Natural killer cell (primary cell): ENCODE results near the gene SOWAHA. TPM values are rescaled to one million over a fixed set of nuclear protein-coding genes. Genes with fewer than 3 reads are reported as not detected.

Experiments used
- ATAC-seq, 3 donors: fragments of 150-1000 bp in 2 of 3; fragments of 200-7000 bp in 1 of 3; cut with Tn5 transposase; 1 replicate in 1 of 3; 2 replicates in 2 of 3; pipeline ENCODE4 v1.10.0; 2021; ENCODE audit warnings: mild to moderate bottlenecking in 2 of 3, moderate library complexity in 2 of 3
- DNase-seq, 2 donors: peaks; one replicate each; pipeline versions ENCODE4 v3.0.0 to v3.0.0-alpha.2; 2013 to 2021; ENCODE audit warnings: mixed read lengths in 1 of 2
- H3K27ac ChIP-seq: one replicate; pipeline ENCODE4 v1.5.1; 2013; ENCODE audit warnings: mild to moderate bottlenecking, low read length
- H3K27me3 ChIP-seq: one replicate; pipeline ENCODE4 v1.6.1; 2013; ENCODE audit warnings: low read length; ENCODE audit not compliant: control insufficient read depth, insufficient read depth
- H3K36me3 ChIP-seq: one replicate; pipeline ENCODE4 v1.6.1; 2013; ENCODE audit warnings: low read length; ENCODE audit not compliant: control insufficient read depth, insufficient read depth
- H3K4me1 ChIP-seq: one replicate; pipeline ENCODE4 v1.6.1; 2013; ENCODE audit warnings: low read length; ENCODE audit not compliant: control insufficient read depth, insufficient read depth
- H3K4me3 ChIP-seq: one replicate; pipeline ENCODE4 v1.5.1; 2013; ENCODE audit warnings: low read length
- H3K9me3 ChIP-seq: one replicate; pipeline ENCODE4 v1.6.1; 2013; ENCODE audit warnings: low read length; ENCODE audit not compliant: control insufficient read depth, insufficient read depth
- H3K27ac Mint-ChIP-seq, 2 donors: one replicate each; pipeline ENCODE4 v1.8.0; 2022; ENCODE audit warnings: mild to moderate bottlenecking in 2 of 2, mixed read lengths in 2 of 2, moderate library complexity in 1 of 2
- H3K27me3 Mint-ChIP-seq, 2 donors: one replicate each; pipeline ENCODE4 v1.8.0; 2022; ENCODE audit warnings: low read depth in 2 of 2, mixed read lengths in 2 of 2
- H3K36me3 Mint-ChIP-seq: one replicate; pipeline ENCODE4 v1.8.0; 2022; ENCODE audit warnings: mixed read lengths
- H3K4me1 Mint-ChIP-seq, 2 donors: one replicate each; pipeline ENCODE4 v1.8.0; 2022; ENCODE audit warnings: mixed read lengths in 2 of 2
- H3K4me3 Mint-ChIP-seq: one replicate; pipeline ENCODE4 v1.8.0; 2022; ENCODE audit warnings: mild to moderate bottlenecking, moderate library complexity, mixed read lengths
- H3K9me3 Mint-ChIP-seq, 2 donors: one replicate each; pipeline ENCODE4 v1.8.0; 2022; ENCODE audit warnings: mixed read lengths in 2 of 2
- CTCF ChIP-seq: fragments of 200-600 bp; IDR thresholded peaks from one replicate; pipeline ENCODE4 v1.8.0; 2022; ENCODE audit warnings: antibody characterized with exemption
- WGBS: methylation state at CpG from one replicate; pipeline ENCODE4 v1.1.7; 2013; ENCODE audit warnings: missing lambda C conversion rate; ENCODE audit not compliant: insufficient coverage; 5-methylcytosine and 5-hydroxymethylcytosine counted together
- intact Hi-C: fragments of 100-400 bp; cut with micrococcal nuclease; formaldehyde crosslinking; loops from one replicate; pipeline ENCODE4 v1.14.2; 2022
- total RNA-seq, 4 donors: library from RNA; stranded (reverse); fragments of 120-200 nt in 1 of 4; gene quantifications; one replicate each; pipeline versions ENCODE4 v1.2.3 to v1.2.4, GENCODE V29; 2013 to 2022

Gene SOWAHA
- total RNA-seq, 3 donors from 2014 or later (not counting 1 experiment from before 2014, with no cell fraction given) = not detected

- Histone ChIP-seq H3K36me3 (no peaks in the 10 kb centered on the region), H3K4me1 (no peaks in the 10 kb centered on the region), H3K4me3 (no peak overlapping the region), H3K27me3 (peaks cover 6% of the 10 kb centered on the region), H3K9me3 (no peaks in the 10 kb centered on the region), H3K27ac (no peak overlapping the region)
- no peak for TF ChIP-seq CTCF
- Mint-ChIP-seq H3K9me3 (no peaks in the 10 kb centered on the region), H3K27ac (no peak overlapping the region), H3K4me3 (no peak overlapping the region), H3K4me1 (no peaks in the 10 kb centered on the region), H3K36me3 (no peaks in the 10 kb centered on the region), H3K27me3 (peaks cover 23 to 24% of the 10 kb centered on the region in 2 donors)
- DNase-seq (no peak), ATAC-seq (no peak)
- intact Hi-C loops = no loop called here
- WGBS = 95% methylated on average over 1 of the region's 1 CpG
These were observed 26.0 kb upstream of the SOWAHA start for GRCh38 chr5:132787076-132787475.

GRCh38 chr5:132788508-132788907 lies 24.6 kb upstream of the SOWAHA start:
- intact Hi-C loops = no loop called here
- no peaks in the 10 kb centered on the region for H3K9me3 Mint-ChIP-seq

GRCh38 chr5:132788990-132789886 lies 23.9 kb upstream of the SOWAHA start:
- DNase-seq (no peak), ATAC-seq (no peak)
- H3K4me1 ChIP-seq = no peaks in the 10 kb centered on the region
- no peaks in the 10 kb centered on the region for H3K4me1 Mint-ChIP-seq
- H3K9me3 ChIP-seq = no peaks in the 10 kb centered on the region
- H3K36me3 ChIP-seq = no peaks in the 10 kb centered on the region
- intact Hi-C loops = no loop called here
- TF ChIP-seq CTCF = no peak
- peaks cover 2% of the 10 kb centered on the region for H3K27me3 ChIP-seq
- no peaks in the 10 kb centered on the region for H3K36me3 Mint-ChIP-seq
- H3K4me3 ChIP-seq = no peak overlapping the region
- H3K9me3 Mint-ChIP-seq = no peaks in the 10 kb centered on the region
- peaks cover 32 to 41% of the 10 kb centered on the region in 2 donors for H3K27me3 Mint-ChIP-seq
- no peak overlapping the region for H3K27ac Mint-ChIP-seq
- WGBS = 88% methylated on average over 8 of the region's 8 CpGs
- H3K4me3 Mint-ChIP-seq = no peak overlapping the region
- H3K27ac ChIP-seq = no peak overlapping the region

More at GRCh38 chr5:132788508-132788907, 24.6 kb upstream of the SOWAHA start:
- no peaks in the 10 kb centered on the region for H3K9me3 ChIP-seq
- no peak for ATAC-seq
- no peaks in the 10 kb centered on the region for H3K36me3 ChIP-seq
- peaks cover 6% of the 10 kb centered on the region for H3K27me3 ChIP-seq
- H3K4me1 ChIP-seq = no peaks in the 10 kb centered on the region
- Mint-ChIP-seq H3K27me3 (peaks cover 31 to 34% of the 10 kb centered on the region in 2 donors), H3K4me3 (no peak overlapping the region), H3K4me1 (no peaks in the 10 kb centered on the region), H3K27ac (no peak overlapping the region), H3K36me3 (no peaks in the 10 kb centered on the region)
- no peak for DNase-seq
- H3K4me3 ChIP-seq = no peak overlapping the region
- 100% methylated on average over 1 of the region's 1 CpG for WGBS
- TF ChIP-seq CTCF = no peak
- H3K27ac ChIP-seq = no peak overlapping the region
